ENCODE data around the gene CAPZB. TPM values are rescaled to one million over a fixed set of nuclear protein-coding genes. Genes with fewer than 3 reads are reported as not detected.

Gene CAPZB
- polyA plus RNA-seq, 1 of the 3 experiments (the other 2 are of a cell fraction), result 122 TPM

- no peak for TF ChIP-seq POLR2AphosphoS5 (IDR thresholded peaks at IDR 0.05; ENCODE audit: low read depth, low read length)
- TF ChIP-seq EP300 (IDR thresholded peaks at IDR 0.05; ENCODE audit: borderline replicate concordance in 1 of 2, low read depth in 1 of 2, low read length in 1 of 2), result no peak
- TF ChIP-seq GABPA (IDR thresholded peaks at IDR 0.05; ENCODE audit: low read depth), result no peak
- TF ChIP-seq, protein P1, sequence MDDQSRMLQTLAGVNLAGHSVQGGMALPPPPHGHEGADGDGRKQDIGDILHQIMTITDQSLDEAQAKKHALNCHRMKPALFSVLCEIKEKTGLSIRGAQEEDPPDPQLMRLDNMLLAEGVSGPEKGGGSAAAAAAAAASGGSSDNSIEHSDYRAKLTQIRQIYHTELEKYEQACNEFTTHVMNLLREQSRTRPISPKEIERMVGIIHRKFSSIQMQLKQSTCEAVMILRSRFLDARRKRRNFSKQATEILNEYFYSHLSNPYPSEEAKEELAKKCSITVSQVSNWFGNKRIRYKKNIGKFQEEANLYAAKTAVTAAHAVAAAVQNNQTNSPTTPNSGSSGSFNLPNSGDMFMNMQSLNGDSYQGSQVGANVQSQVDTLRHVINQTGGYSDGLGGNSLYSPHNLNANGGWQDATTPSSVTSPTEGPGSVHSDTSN (IDR thresholded peaks at IDR 0.05), result no peak
- TF ChIP-seq NRF1 (IDR thresholded peaks at IDR 0.05; ENCODE audit: low read depth, low read length), result no peak
- TF ChIP-seq ZBTB33 (IDR thresholded peaks at IDR 0.05; ENCODE audit: borderline replicate concordance, low read depth), result no peak
- TF ChIP-seq GATA2 (CRISPR knock-in tag; IDR thresholded peaks at IDR 0.05), result no peak
- TF ChIP-seq, protein P2, sequence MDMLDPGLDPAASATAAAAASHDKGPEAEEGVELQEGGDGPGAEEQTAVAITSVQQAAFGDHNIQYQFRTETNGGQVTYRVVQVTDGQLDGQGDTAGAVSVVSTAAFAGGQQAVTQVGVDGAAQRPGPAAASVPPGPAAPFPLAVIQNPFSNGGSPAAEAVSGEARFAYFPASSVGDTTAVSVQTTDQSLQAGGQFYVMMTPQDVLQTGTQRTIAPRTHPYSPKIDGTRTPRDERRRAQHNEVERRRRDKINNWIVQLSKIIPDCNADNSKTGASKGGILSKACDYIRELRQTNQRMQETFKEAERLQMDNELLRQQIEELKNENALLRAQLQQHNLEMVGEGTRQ (IDR thresholded peaks at IDR 0.05; ENCODE audit: borderline replicate concordance, low read depth, low read length), result no peak
- TF ChIP-seq JUND (IDR thresholded peaks at IDR 0.05), result no peak
- no peak for TF ChIP-seq FOSL2 (IDR thresholded peaks at IDR 0.05; ENCODE audit: borderline replicate concordance, low read depth)
- no peak for TF ChIP-seq MXI1 (IDR thresholded peaks at IDR 0.05; ENCODE audit: low read depth, low read length)
- TF ChIP-seq ELF1 (IDR thresholded peaks at IDR 0.05), result no peak
- no peak for TF ChIP-seq YY1 (IDR thresholded peaks at IDR 0.05; ENCODE audit: low read depth)
- no peak for TF ChIP-seq SIN3A (IDR thresholded peaks at IDR 0.05; ENCODE audit: borderline replicate concordance, low read depth, low read length)
- no peak for TF ChIP-seq EZH2phosphoT487 (IDR thresholded peaks at IDR 0.05; ENCODE audit: borderline replicate concordance, low read depth)
- no peak for TF ChIP-seq TEAD4 (IDR thresholded peaks at IDR 0.05; ENCODE audit: borderline replicate concordance, insufficient read depth)
- peak overlapping the region in 1 of 2 experiments; percentile 95; a peak in 2 of 4 replicates for H3K27ac ChIP-seq (ENCODE audit: low read depth in 2 of 2, low read length in 1 of 2)
- peaks cover 11 to 16% of the 10 kb centered on the region in 2 experiments for H3K36me3 ChIP-seq (replicated peaks in 1 of 2; ENCODE audit: control insufficient read depth in 1 of 2, insufficient read depth in 2 of 2, low read length in 1 of 2)
- H3K27me3 ChIP-seq (ENCODE audit: insufficient read depth), result no peaks in the 10 kb centered on the region
- 100% methylated on average over 5 of the region's 5 CpGs for whole genome bisulfite sequencing (ENCODE audit: low lambda C conversion rate)
- POLR2A ChIA-PET, result no interaction called here
- no peak overlapping the region for H2AFZ ChIP-seq (ENCODE audit: low read depth)
- H4K20me1 ChIP-seq (ENCODE audit: insufficient read depth), result peaks cover 96% of the 10 kb centered on the region
- no peak for DNase-seq
- no peak overlapping the region for H3K4me2 ChIP-seq
- peaks cover 96% of the 10 kb centered on the region for H3K79me2 ChIP-seq (ENCODE audit: insufficient read depth)
- H3F3A ChIP-seq (replicated peaks; ENCODE audit: insufficient read depth), result no peaks in the 10 kb centered on the region
- H3K9ac ChIP-seq, result no peak overlapping the region
- CTCF ChIA-PET, result interaction anchor here (0.9 to 8.2 kb wide), 13 partner anchors 11 to 246 kb away, joined by 4 to 68 read pairs (median 6); no protein-coding TSS in a partner anchor
- no peaks in the 10 kb centered on the region for H3K9me3 ChIP-seq
- peaks cover 0 to 60% of the 10 kb centered on the region in 2 experiments; a peak in 2 of 4 replicates for H3K4me1 ChIP-seq (ENCODE audit: control insufficient read depth in 1 of 2, insufficient read depth in 2 of 2, low read depth in 1 of 2, low read length in 1 of 2)
- no peak overlapping the region for H3K4me3 ChIP-seq (ENCODE audit: low read depth in 2 of 2, low read length in 1 of 2)
- no peaks in the 10 kb centered on the region for H3K9me2 ChIP-seq
These were observed 78.7 kb downstream of the CAPZB start for GRCh38 chr1:19406680-19407079.

All from SK-N-SH (cell line).